Calu3 (cell line): Measurements from ENCODE around the gene MED1. TPM values are rescaled to one million over a fixed set of nuclear protein-coding genes. Genes with fewer than 3 reads are reported as not detected.
A peak's percentile ranks its signal among the peaks of the same experiment; 100 is the strongest.

Experiments
- BruUV-seq: library from RNA; stranded (reverse); fragments of 400-500 nt; replicated peaks from 2 replicates; lab custom pipeline; 2021; lab: Mats Ljungman, UMichigan
- CTCF ChIA-PET: fragments of 300-600 bp; sonication (Branson Sonifier 250); formaldehyde crosslinking; loops from one replicate; lab custom pipeline; 2022; ENCODE audit warnings: antibody characterized with exemption; lab: Charles Lee
- DNase-seq: peaks from one replicate; pipeline ENCODE4 v3.0.0; 2022
- H3K27ac Mint-ChIP-seq: one replicate; pipeline ENCODE4 v1.8.0; 2022; ENCODE audit warnings: mixed read lengths; ENCODE audit not compliant: unreplicated experiment
- H3K27me3 Mint-ChIP-seq: one replicate; pipeline ENCODE4 v1.8.0; 2022; ENCODE audit warnings: mixed read lengths; ENCODE audit not compliant: unreplicated experiment
- H3K36me3 Mint-ChIP-seq: one replicate; pipeline ENCODE4 v1.8.0; 2022; ENCODE audit warnings: mild to moderate bottlenecking, moderate library complexity, mixed read lengths; ENCODE audit not compliant: insufficient read depth, unreplicated experiment
- H3K4me1 Mint-ChIP-seq: one replicate; pipeline ENCODE4 v1.8.0; 2022; ENCODE audit warnings: mild to moderate bottlenecking, low read depth, mixed read lengths; ENCODE audit not compliant: unreplicated experiment
- H3K4me3 Mint-ChIP-seq: one replicate; pipeline ENCODE4 v1.8.0; 2022; ENCODE audit warnings: mild to moderate bottlenecking, low read depth, moderate library complexity, mixed read lengths; ENCODE audit not compliant: unreplicated experiment
- H3K9me3 Mint-ChIP-seq: one replicate; pipeline ENCODE4 v1.8.0; 2022; ENCODE audit warnings: low read depth, mixed read lengths; ENCODE audit not compliant: unreplicated experiment
- CTCF ChIP-seq: fragments of 200-600 bp; IDR thresholded peaks from one replicate; pipeline ENCODE4 v1.8.0; 2022; ENCODE audit warnings: antibody characterized with exemption; ENCODE audit not compliant: unreplicated experiment
- intact Hi-C: fragments of 100-400 bp; cut with micrococcal nuclease; formaldehyde crosslinking; loops from one replicate; pipeline ENCODE4 v1.10.0; 2022; ENCODE audit not compliant: unreplicated experiment
- total RNA-seq: library from RNA; stranded (reverse); gene quantifications from 2 replicates; pipeline ENCODE4 v1.2.3, GENCODE V29; 2022

The MED1 gene
- total RNA-seq, 1 experiment from 2014 or later: 227 TPM

- Mint-ChIP-seq H3K9me3 (no peaks in the 10 kb centered on the region), H3K27ac (peak overlapping the region; percentile 98), H3K4me1 (peaks cover 40% of the 10 kb centered on the region), H3K4me3 (peak overlapping the region; percentile 89), H3K36me3 (peaks cover 69% of the 10 kb centered on the region), H3K27me3 (no peaks in the 10 kb centered on the region)
- CTCF ChIA-PET: interaction anchor here (0.6 to 4.1 kb wide), 21 partner anchors 8 to 352 kb away, joined by 3 to 25 read pairs (median 5); partner anchors contain the start of genes CDK12 and MED1
- TF ChIP-seq CTCF: no peak
- BruUV-seq: no TSS peak
- intact Hi-C loops: loop anchor here (5.0 kb wide), 1 partner anchor 195 kb away; no protein-coding TSS in a partner anchor
- DNase-seq: peak; percentile 100
Observed at GRCh38 chr17:39402244-39402889, 48.7 kb downstream of the MED1 start.

GRCh38 chr17:39401412-39402243 is 49.4 kb downstream of the MED1 start, which contains the start of gene FBXL20:
Gene FBXL20 (minus strand): TSS chr17:39401626. CDS start chr17:39401402, 224 bp downstream.
- H3K27ac Mint-ChIP-seq: peak within 1 kb of the TSS; percentile 98
- DNase-seq: peak; percentile 100
- no TSS peak for BruUV-seq
- H3K9me3 Mint-ChIP-seq: no peaks in the 10 kb centered on the region
- intact Hi-C loops: loop anchor here (2.0 to 5.0 kb wide), 3 partner anchors 47 to 194 kb away; no protein-coding TSS in a partner anchor
- CTCF ChIA-PET: interaction anchor here (0.5 to 4.1 kb wide), 35 partner anchors 8 to 403 kb away, joined by 3 to 25 read pairs (median 4); partner anchors contain the start of genes CDK12, MED1 and RPL19
- H3K4me3 Mint-ChIP-seq: peak within 1 kb of the TSS; percentile 89
- peaks cover 40% of the 10 kb centered on the region for H3K4me1 Mint-ChIP-seq
- no peaks in the 10 kb centered on the region for H3K27me3 Mint-ChIP-seq
- peaks cover 64% of the 10 kb centered on the region for H3K36me3 Mint-ChIP-seq
- TF ChIP-seq CTCF: no peak

GRCh38 chr17:39400547-39401411 is 50.3 kb downstream of the MED1 start:
- BruUV-seq: no TSS peak

More at GRCh38 chr17:39400547-39401411, 50.3 kb downstream of the MED1 start:
- peak; percentile 17 for TF ChIP-seq CTCF
- peaks cover 59% of the 10 kb centered on the region for H3K36me3 Mint-ChIP-seq
- H3K27me3 Mint-ChIP-seq: no peaks in the 10 kb centered on the region
- H3K4me3 Mint-ChIP-seq: peak overlapping the region; percentile 89
- H3K4me1 Mint-ChIP-seq: peaks cover 40% of the 10 kb centered on the region
- peak overlapping the region; percentile 98 for H3K27ac Mint-ChIP-seq
- intact Hi-C loops: loop anchor here (2.0 to 5.0 kb wide), 3 partner anchors 46 to 193 kb away; no protein-coding TSS in a partner anchor
- CTCF ChIA-PET: interaction anchor here (0.5 to 4.1 kb wide), 32 partner anchors 10 to 578 kb away, joined by 3 to 25 read pairs (median 5); partner anchors contain the start of genes CDK12, MED1 and RPL19
- no peak for DNase-seq
- no peaks in the 10 kb centered on the region for H3K9me3 Mint-ChIP-seq
